KMS-11 (cell line): ENCODE results near the gene STK32A.

Experiments
- H2AFZ ChIP-seq: fragments of 200-600 bp; sonication (generic); 2 replicates; pipeline ENCODE4 v1.6.1; 2016; ENCODE audit warnings: antibody characterized with exemption, mixed run types, low read depth
- H3K27ac ChIP-seq: fragments of 200-600 bp; sonication (generic); 2 replicates; pipeline ENCODE4 v1.6.1; 2016; ENCODE audit warnings: mild to moderate bottlenecking, mixed run types
- H3K27me3 ChIP-seq: fragments of 200-600 bp; sonication (generic); 2 replicates; pipeline ENCODE4 v1.6.1; 2017; ENCODE audit warnings: mild to moderate bottlenecking, low read depth, mixed run types, moderate library complexity; ENCODE audit not compliant: insufficient read depth
- H3K36me3 ChIP-seq: fragments of 200-600 bp; sonication (generic); 2 replicates; pipeline ENCODE4 v1.6.1; 2017; ENCODE audit warnings: mild to moderate bottlenecking, mixed run types; ENCODE audit not compliant: insufficient read depth
- H3K4me1 ChIP-seq: fragments of 200-600 bp; sonication (generic); 2 replicates; pipeline ENCODE4 v1.6.1; 2016; ENCODE audit warnings: mild to moderate bottlenecking, low read depth, mixed run types; ENCODE audit not compliant: poor library complexity, severe bottlenecking
- H3K4me2 ChIP-seq: fragments of 200-600 bp; sonication (generic); 2 replicates; pipeline ENCODE4 v1.7.0; 2016; ENCODE audit warnings: mild to moderate bottlenecking, mixed run types
- H3K4me3 ChIP-seq: fragments of 200-600 bp; sonication (generic); IDR thresholded peaks from 2 replicates; pipeline ENCODE4 v1.6.1; 2017; ENCODE audit warnings: low read depth, low read length, mixed read lengths; ENCODE audit not compliant: insufficient read depth
- H3K79me2 ChIP-seq: fragments of 200-600 bp; sonication (generic); 2 replicates; pipeline ENCODE4 v1.6.1; 2016; ENCODE audit warnings: low read depth, mixed run types; ENCODE audit not compliant: insufficient read depth
- H3K9ac ChIP-seq: fragments of 200-600 bp; sonication (generic); 2 replicates; pipeline ENCODE4 v1.6.1; 2016; ENCODE audit warnings: mild to moderate bottlenecking, mixed run types
- H4K20me1 ChIP-seq: fragments of 200-600 bp; sonication (generic); 2 replicates; pipeline ENCODE4 v1.6.1; 2016; ENCODE audit warnings: mild to moderate bottlenecking, mixed run types; ENCODE audit not compliant: insufficient read depth
- CTCF ChIP-seq: fragments of 200-600 bp; sonication (generic); conservative IDR thresholded peaks from 2 replicates; pipeline ENCODE4 v1.6.1; 2017; ENCODE audit warnings: low read depth, mild to moderate bottlenecking, antibody characterized with exemption, low read length, moderate library complexity, mixed read lengths

The STK32A gene

GRCh38 chr5:147306351-147306750, 71.5 kb downstream of the STK32A start:
- H3K4me1 ChIP-seq, result no peaks in the 10 kb centered on the region

GRCh38 chr5:147307170-147307569, 72.3 kb downstream of the STK32A start:
- Histone ChIP-seq H3K79me2 (no peaks in the 10 kb centered on the region), H3K27me3 (no peaks in the 10 kb centered on the region), H3K4me3 (no peak overlapping the region), H3K9ac (no peak overlapping the region), H3K4me2 (no peak overlapping the region), H3K4me1 (no peaks in the 10 kb centered on the region), H3K27ac (no peak overlapping the region), H4K20me1 (no peaks in the 10 kb centered on the region), H2AFZ (no peak overlapping the region), H3K36me3 (no peaks in the 10 kb centered on the region)
- no peak for TF ChIP-seq CTCF

More at GRCh38 chr5:147306351-147306750, 71.5 kb downstream of the STK32A start:
- no peak overlapping the region for H3K9ac ChIP-seq
- no peaks in the 10 kb centered on the region for H3K27me3 ChIP-seq
- no peaks in the 10 kb centered on the region for H3K79me2 ChIP-seq
- no peak for TF ChIP-seq CTCF
- H3K4me3 ChIP-seq, result no peak overlapping the region
- no peaks in the 10 kb centered on the region for H4K20me1 ChIP-seq
- H2AFZ ChIP-seq, result no peak overlapping the region
- no peaks in the 10 kb centered on the region for H3K36me3 ChIP-seq
- no peak overlapping the region for H3K4me2 ChIP-seq
- no peak overlapping the region for H3K27ac ChIP-seq

GRCh38 chr5:147309621-147310020, 74.8 kb downstream of the STK32A start:
- Histone ChIP-seq H3K4me1 (no peaks in the 10 kb centered on the region), H3K4me3 (no peak overlapping the region), H3K9ac (no peak overlapping the region), H3K27me3 (no peaks in the 10 kb centered on the region), H3K27ac (no peak overlapping the region), H3K79me2 (no peaks in the 10 kb centered on the region), H2AFZ (no peak overlapping the region), H3K36me3 (no peaks in the 10 kb centered on the region), H4K20me1 (no peaks in the 10 kb centered on the region), H3K4me2 (no peak overlapping the region)
- no peak for TF ChIP-seq CTCF

GRCh38 chr5:147310059-147310704, 75.4 kb downstream of the STK32A start:
- H3K27me3 ChIP-seq, result no peaks in the 10 kb centered on the region
- no peak overlapping the region for H3K4me3 ChIP-seq
- no peak for TF ChIP-seq CTCF
- no peak overlapping the region for H2AFZ ChIP-seq
- no peaks in the 10 kb centered on the region for H3K36me3 ChIP-seq
- H3K27ac ChIP-seq, result no peak overlapping the region
- no peaks in the 10 kb centered on the region for H4K20me1 ChIP-seq
- H3K4me2 ChIP-seq, result no peak overlapping the region
- no peaks in the 10 kb centered on the region for H3K79me2 ChIP-seq
- H3K9ac ChIP-seq, result no peak overlapping the region
- H3K4me1 ChIP-seq, result no peaks in the 10 kb centered on the region
